ENCODE results near the gene PTPN3.

PTPN3 gene

DNA sequence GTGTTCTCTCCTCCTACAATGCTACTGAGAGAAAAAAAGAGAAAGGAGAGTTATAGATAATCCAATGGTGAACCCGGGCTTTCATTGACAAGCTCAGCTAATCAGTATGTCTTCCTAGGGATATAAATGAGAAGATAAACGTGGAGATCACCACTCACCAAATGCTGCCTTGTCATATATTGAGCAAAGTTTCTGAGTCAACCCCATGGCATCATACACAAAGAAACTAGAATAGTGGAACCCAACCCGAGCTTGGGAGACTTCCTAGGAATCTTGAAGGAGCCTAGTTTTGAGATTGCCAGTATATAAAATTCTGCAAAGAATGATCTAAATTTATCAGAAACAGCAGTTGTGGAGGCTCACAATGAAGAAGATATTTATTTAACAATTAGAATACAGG is 47.8 kb downstream of the PTPN3 start:
- no peak for DNase-seq

GRCh38 chr9:109449036-109449798 is 48.9 kb downstream of the PTPN3 start:
- DNase-seq: no peak

- no peak for DNase-seq
Observed at GRCh38 chr9:109448223-109448622, 49.9 kb downstream of the PTPN3 start.

GRCh38 chr9:109447329-109448076 is 50.6 kb downstream of the PTPN3 start:
- no peak for DNase-seq

GRCh38 chr9:109444771-109445320 is 53.3 kb downstream of the PTPN3 start:
- no peak for DNase-seq

GRCh38 chr9:109442716-109443115 is 55.4 kb downstream of the PTPN3 start:
- no peak for DNase-seq

DNA sequence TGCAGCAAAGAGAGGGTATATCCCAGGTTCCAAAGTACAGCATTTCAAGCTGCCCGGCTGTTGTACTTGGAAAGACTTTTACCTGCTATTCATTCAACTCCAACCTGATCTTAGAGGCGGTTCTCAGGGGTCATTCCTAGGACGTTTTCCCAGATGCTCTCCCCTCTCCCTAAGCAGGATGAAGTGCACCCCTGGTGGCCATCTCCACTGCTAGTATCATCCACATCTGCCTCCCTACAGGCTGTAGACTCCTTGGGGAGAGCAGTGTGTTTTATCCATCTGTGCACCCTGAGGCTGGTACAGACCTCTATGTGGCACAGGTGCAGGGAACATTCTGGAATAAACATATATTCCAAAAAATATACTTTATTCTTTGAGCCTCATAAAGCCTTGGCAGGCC is 56.8 kb downstream of the PTPN3 start:
- DNase-seq: peak in 1 of 2 experiments; percentile 10

DNA sequence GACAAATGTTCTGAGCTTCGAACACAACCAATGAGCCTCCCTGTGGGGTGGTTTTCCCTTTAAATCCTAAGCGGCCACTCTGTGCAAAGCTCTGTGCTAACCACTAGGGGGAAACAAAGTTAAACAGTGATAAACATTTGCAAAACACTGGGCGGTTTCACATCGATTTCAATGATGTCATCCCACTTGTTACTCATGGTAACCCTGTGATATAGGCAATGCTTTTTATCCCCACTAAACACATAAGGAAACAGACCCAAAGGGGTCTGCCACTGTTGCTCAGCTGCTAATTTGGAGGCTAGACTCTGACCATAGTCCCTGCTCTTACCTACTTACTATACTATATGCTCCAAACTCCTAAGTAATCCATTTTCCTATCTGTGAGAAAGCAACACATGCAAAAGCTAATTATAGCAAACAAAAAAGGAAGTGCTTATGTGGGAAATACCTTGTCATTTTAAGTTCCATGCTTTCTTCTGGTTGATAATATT is 57.3 kb downstream of the PTPN3 start:
- DNase-seq: peak; percentile 65 to 80

GRCh38 chr9:109440117-109440515 is 58.0 kb downstream of the PTPN3 start:
- DNase-seq: no peak

- DNase-seq: no peak
Observed at GRCh38 chr9:109439378-109440116, 58.6 kb downstream of the PTPN3 start.

DNA sequence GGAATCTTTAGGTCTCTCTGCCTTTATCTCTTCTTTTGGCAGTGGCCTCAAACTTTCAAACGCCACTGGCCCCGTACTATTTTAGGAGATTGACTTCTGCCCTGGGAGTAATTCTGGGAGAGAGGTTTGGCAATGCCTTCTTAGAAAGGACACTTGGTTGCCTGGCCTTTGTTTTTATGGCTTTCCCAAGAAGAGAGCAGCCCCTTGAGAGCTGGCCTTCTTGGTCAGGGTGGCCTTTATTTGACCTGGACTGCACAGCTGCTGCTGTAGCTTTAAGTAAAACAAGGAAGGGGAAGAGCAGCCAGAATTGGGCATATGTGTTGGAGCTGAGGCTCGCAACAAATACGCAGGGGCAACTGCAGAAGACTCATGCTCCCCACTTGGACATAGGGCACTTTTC is 60.8 kb downstream of the PTPN3 start:
- DNase-seq: no peak

DNA sequence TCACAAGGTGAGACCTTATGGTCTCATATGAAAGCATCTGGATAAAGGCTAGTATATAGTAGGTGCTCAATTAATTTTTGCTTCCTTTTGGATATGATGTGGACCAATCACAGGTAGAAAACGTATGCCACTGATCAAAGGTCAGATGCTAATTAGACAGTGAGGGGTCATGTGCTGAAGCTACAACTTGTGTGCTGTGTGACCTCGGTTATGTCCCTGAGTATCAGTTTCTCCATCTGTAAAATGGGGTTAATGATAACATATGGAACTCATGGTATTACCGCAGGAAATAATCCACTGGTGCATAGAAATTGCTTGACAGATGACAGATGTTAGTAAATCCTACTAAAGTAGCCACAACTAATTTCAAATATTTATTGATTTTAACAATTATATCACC is 62.0 kb downstream of the PTPN3 start:
- no peak for DNase-seq

- DNase-seq: no peak
Observed at GRCh38 chr9:109433476-109433875, 64.6 kb downstream of the PTPN3 start.

DNA sequence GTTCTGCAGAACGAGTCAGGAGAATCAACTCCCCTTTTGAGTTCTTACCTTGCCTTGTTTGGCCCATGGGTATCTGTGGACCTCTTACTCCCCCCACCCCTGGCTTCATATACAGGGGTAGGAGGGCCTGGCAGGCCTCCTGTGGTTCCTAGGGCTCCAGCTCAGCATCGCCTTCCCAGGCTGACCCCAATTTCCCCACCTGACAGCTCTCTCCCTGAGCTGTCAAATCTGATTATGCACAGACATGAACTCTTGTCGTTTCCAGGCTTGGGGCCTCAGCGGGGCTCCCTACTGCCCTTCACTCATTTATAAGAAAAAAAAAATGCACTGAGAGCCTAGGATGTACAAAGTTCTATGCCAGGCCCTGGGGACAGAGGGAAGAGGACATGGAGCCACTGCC is 67.9 kb downstream of the PTPN3 start:
- DNase-seq: no peak

DNA sequence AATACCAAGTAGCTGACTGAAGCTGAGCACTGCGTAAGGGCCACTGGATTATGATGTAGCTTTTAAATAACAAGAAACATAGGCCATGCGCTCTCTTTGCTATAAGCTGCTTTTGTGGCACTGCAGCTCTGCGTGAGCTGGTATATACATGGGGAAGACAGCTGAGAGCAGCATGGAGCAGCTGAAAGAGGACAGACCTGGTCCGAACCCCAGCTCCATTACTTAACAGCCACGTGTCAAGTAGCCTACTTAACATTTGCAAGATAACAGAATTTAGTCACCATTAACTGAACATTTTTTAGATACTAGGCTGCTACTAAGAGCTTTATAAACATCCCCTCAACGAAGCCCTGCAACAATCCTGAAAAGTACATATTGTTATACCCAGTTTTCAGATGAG is 69.3 kb downstream of the PTPN3 start:
- DNase-seq: no peak

GRCh38 chr9:109427886-109428285 is 70.2 kb downstream of the PTPN3 start:
- DNase-seq: no peak

DNA sequence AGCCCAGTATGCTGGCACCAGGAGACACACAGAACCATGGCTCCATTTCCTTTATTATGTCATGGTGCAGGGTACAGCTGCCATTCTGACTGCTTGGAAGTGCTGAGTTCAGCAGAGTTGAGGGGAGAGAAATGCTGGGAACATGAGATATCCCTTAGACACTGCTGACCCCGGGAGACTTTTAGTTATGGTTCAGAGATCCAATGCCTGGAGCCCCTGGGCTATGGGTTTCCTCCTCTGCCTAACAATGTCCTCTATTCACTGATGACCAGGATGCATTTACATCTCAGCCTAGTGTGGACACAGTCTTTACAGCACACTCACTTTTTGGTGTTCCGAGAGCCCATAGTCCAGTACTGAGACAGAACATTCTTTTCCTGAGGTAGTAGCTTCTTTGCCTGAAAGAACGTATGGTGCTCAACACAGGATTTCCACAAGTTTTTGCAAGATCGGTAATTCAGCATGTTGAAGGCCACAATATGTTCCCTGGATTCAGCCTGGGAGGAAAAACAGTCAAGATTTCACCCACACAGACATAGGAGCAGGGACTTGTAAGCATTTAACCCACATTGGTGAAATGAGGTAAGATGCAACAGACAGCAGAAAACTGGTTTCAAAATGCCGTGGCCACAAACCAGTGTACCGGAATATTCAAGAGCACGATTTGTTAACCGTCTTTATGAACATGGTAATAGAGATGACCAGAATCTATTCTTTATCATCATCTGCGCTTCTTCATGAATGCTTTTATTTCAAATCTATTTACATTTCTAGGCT is 71.3 kb downstream of the PTPN3 start:
- DNase-seq: no peak

- DNase-seq: no peak
Observed at GRCh38 chr9:109424618-109425017, 73.5 kb downstream of the PTPN3 start.

- no peak for DNase-seq
Observed at GRCh38 chr9:109423877-109424276, 74.2 kb downstream of the PTPN3 start.

GRCh38 chr9:109422641-109423040 is 75.5 kb downstream of the PTPN3 start:
- no peak for DNase-seq

GRCh38 chr9:109421026-109421970 is 76.8 kb downstream of the PTPN3 start:
- DNase-seq: no peak
